Stimulated activated CD4-positive, alpha-beta T cell treated with anti-CD3 and anti-CD28 coated beads, Interleukin-4, amount 100 ng/mL, for 4 hours (primary cell): ENCODE results near the gene DEFB125.
"Not testable (repeated sequence)": the region's sequence is repeated elsewhere in the genome, so short reads cannot be mapped to it uniquely, and the experiment has no call there.

Experiments
- DNase-seq, 2 experiments: peaks; one replicate each; pipeline ENCODE4 v3.0.0-alpha.2; 2020

Gene DEFB125, protein sequence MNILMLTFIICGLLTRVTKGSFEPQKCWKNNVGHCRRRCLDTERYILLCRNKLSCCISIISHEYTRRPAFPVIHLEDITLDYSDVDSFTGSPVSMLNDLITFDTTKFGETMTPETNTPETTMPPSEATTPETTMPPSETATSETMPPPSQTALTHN

DNA sequence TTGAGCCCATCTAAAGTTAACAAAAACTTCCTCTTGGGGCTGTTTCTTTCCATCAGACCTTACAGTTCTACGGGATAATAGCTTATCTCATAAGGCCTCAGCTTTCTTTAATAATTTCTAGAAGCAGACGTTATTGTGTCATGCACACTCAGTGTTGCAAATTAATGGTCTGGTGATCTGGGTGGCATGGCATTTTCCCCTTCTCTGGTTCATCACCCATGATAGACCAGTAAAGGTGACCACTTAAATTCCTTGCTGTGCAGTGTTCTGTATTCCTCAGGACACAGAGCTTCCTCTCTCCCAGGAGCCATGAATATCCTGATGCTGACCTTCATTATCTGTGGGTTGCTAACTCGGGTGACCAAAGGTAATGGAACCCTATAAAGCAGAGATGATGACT, at the start of gene DEFB125:
TSS of gene DEFB125 (plus strand) at position 272 of the 400 bp plus-strand sequence. CDS start at position 310, 38 bp downstream.
- no peak for DNase-seq

GRCh38 chr20:60035-60918, 27.2 kb upstream of the DEFB125 start:
- DNase-seq = no peak

- no peak for DNase-seq
Observed at GRCh38 chr20:61230-61629, 26.2 kb upstream of the DEFB125 start.

DNA sequence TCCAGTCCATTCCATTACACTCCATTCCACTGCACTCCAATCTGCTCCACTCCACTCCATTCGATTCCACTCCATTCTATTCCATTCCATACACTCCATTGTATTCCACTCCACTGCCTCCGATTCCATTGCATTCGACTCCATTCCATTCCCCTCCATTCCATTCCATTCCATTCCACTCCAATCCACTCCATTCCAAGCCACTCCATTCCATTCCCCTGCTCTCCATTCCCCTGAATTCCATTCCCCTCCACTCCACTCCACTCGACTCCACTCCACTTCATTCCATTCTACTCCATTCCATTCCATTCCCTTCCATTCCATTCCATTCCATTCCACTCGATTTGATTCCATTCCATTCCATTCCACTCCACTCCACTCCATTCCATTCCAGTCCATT, 25.7 kb upstream of the DEFB125 start:
- no peak for DNase-seq

DNA sequence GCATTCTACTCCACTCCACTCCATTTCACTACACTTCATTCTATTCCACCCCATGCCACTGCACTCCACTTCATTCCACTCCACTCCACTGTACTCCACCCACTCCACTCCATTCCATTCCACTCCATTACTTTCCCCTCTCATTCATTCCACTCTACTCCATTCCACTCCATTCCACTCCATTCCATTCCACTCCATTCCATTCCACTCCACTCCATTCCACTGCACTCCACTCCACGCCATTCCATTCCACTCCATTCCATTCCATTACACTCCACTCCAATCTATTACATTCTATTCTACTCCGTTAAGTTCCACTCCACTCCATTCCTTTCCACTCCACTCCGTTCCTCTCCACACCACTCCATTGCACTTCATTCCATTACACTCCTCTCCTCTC, 25.0 kb upstream of the DEFB125 start:
- no peak for DNase-seq

DNA sequence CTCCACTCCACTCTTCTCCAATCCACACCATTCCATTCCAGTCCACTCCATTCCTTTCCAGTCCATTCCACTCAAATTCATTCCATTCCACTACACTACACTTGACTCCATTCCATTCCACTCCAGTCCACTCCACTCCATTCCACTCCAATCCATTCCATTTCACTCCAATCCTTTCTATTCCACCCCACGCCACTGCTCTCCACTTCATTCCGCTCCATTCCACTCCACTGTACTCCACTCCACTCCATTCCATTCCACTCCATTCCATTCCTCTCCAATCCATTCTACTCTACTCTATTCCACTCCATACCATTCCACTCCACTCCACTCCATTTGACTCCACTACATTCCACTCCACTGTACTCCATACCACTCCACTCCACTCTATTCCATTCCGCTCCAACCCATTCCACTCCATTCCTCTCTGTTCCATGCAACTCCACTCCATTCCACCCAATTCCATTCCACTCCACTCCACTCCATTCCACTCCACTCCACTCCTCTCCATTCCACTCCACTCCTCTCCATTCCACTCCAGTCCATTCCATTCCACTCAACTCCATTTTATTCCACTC, 23.4 kb upstream of the DEFB125 start:
- no peak for DNase-seq

DNA sequence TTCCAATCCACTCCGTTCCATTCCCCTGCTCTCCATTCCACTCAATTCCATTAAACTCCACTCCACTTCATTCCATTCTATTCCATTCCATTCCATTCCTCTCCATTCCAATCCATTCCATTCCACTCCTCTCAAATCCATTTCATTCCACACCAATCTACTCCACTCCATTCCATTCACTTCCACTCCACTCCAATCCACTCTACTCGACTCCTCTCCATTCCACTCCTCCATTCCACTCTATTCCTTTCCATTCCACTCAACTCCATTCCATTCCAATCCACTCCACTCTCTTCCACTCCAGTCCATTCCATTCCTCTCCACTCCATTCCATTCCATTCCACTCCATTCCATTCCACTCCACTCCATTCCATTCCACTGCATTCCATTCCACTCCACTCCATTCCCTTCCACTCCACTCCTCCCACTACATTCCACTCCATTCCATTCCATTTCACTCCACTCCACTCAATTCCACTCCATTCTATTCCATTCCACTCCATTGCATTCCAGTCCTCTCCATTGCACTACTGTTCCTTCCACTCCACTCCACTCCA, 22.6 kb upstream of the DEFB125 start:
- DNase-seq = no peak

- no peak for DNase-seq
Observed at GRCh38 chr20:77231-77630, 10.2 kb upstream of the DEFB125 start.

GRCh38 chr20:78338-78737, 9.1 kb upstream of the DEFB125 start:
- DNase-seq = no peak

GRCh38 chr20:79565-79964, 7.9 kb upstream of the DEFB125 start:
- no peak for DNase-seq

DNA sequence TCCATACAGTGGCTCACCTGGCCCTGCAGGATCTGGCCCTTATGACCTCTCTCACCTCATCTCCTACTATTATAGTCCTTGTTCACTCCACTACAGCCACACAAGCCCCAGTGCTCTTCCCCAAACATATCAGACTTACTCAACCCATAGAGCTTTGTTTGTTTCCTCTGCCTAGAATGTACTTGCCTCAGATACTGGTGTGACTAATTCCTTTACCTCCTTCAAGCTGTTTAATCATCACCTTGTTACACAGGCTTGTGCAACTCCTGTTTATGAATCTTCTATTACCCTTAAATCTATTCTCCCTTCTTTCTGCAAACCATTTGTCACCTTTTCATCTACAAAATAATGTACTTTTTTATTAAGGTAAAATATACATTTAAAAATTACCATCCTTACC, 3.2 kb downstream of the DEFB125 start:
- DNase-seq = no peak

- DNase-seq = no peak
Observed at GRCh38 chr20:93641-94040, 6.2 kb downstream of the DEFB125 start.

DNA sequence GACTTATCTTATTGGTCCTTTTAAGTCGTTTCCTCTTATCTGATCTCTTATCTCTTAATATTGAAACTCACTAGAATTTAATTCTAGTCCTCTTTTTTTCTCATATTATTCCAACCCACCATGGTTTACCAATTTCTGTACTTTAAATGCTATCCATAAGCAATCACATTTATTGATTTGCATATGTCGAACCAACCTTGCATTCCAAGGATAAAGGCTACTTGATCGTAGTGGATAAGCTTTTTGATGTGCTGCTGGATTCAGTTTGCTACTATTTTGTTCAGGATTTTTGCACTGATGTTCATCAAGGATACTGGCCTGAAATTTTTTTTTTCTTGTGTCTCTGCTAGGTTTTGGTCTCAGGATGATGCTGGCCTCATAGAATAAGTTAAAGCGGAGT, 7.7 kb downstream of the DEFB125 start:
- no peak for DNase-seq

DNA sequence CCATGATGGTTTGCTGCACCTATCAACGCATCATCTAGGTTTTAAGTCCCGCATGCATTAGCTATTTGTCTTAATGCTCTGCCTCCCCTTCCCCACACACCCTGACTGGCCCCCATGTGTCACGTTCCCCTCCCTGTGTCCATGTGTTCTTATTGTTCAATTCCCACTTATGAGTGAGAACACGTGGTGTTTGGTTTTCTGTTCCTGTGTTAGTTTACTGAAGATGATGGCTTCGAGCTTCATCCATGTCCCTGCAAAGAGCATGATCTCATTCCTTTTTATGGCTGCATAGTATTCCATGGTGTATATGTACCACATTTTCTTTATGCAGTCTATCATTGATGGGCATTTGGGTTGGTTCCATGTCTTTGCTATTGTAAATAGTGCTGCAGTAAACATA, 10.2 kb downstream of the DEFB125 start:
- not testable (repeated sequence) for DNase-seq

GRCh38 chr20:101975-102374, 14.5 kb downstream of the DEFB125 start:
- no peak for DNase-seq

DNA sequence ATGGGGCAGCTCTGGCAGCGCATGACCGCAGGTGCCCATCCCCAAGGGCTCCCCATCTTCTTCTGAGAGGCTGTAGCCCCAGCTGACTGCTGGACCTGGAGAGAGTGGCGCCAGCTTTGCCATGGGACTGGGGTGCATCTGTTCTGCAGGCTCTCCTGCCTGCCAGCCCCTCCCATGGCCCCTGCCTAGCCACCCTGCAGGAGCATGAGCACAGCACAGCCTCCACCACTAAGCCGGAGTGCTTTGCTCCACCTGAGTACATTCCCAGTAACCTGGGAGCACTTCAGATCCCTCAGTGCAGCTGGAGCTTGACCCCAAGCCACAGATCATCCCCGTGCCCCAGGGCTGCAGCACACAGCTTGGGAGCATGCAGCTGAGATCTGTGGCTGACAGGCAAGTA, 16.0 kb downstream of the DEFB125 start:
- DNase-seq = no peak

- DNase-seq = no peak
Observed at GRCh38 chr20:112396-112795, 24.9 kb downstream of the DEFB125 start.

- DNase-seq = no peak
Observed at GRCh38 chr20:117518-117917, 30.0 kb downstream of the DEFB125 start.

- not testable (repeated sequence) for DNase-seq
Observed at GRCh38 chr20:129786-130323, 42.4 kb downstream of the DEFB125 start.

GRCh38 chr20:137668-138490, 50.4 kb downstream of the DEFB125 start:
- no peak for DNase-seq

DNA sequence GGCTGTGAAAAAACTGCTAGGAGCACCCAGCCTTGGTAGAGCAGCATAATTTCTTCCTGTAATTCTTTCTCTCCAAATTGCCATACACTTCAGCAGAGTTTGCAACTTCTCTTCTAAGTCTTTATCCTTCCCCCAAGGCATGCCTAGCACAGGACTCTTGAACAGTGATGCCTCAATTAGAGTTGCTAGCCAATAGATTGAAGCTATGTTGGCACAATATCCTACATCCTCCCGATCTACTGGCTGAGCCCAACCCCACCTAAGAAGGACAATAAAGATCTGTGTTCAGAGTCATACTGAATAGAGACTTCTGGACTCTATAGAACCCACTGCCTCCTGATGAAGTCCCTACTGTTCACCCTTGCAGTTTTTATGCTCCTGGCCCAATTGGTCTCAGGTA, 54.8 kb downstream of the DEFB125 start, which contains the start of gene DEFB126:
TSS of gene DEFB126 (plus strand) at position 301 of the 400 bp plus-strand sequence. CDS start at position 340, 39 bp downstream.
- DNase-seq = no peak

- DNase-seq = no peak
Observed at GRCh38 chr20:145877-146276, 58.4 kb downstream of the DEFB125 start.
